Measurements from ENCODE around the gene CEBPZ. TPM values are rescaled to one million over a fixed set of nuclear protein-coding genes. Genes with fewer than 3 reads are reported as not detected.

Gene CEBPZ
- total RNA-seq, 1 donor from 2014 or later: 48.4 TPM

- Mint-ChIP-seq H3K4me3 (ENCODE audit: low read depth) (peak overlapping the region; percentile 79), H3K27me3 (peaks cover 9% of the 10 kb centered on the region), H3K4me1 (ENCODE audit: low read depth) (peaks cover 14% of the 10 kb centered on the region), H3K9me3 (ENCODE audit: low read depth) (peaks cover 6% of the 10 kb centered on the region), H3K36me3 (ENCODE audit: insufficient read depth) (peaks cover 24% of the 10 kb centered on the region), H3K27ac (peak overlapping the region; percentile 96)
- no peak for DNase-seq (ENCODE audit: low spot score, unreplicated experiment)
- TF ChIP-seq, protein P1, sequence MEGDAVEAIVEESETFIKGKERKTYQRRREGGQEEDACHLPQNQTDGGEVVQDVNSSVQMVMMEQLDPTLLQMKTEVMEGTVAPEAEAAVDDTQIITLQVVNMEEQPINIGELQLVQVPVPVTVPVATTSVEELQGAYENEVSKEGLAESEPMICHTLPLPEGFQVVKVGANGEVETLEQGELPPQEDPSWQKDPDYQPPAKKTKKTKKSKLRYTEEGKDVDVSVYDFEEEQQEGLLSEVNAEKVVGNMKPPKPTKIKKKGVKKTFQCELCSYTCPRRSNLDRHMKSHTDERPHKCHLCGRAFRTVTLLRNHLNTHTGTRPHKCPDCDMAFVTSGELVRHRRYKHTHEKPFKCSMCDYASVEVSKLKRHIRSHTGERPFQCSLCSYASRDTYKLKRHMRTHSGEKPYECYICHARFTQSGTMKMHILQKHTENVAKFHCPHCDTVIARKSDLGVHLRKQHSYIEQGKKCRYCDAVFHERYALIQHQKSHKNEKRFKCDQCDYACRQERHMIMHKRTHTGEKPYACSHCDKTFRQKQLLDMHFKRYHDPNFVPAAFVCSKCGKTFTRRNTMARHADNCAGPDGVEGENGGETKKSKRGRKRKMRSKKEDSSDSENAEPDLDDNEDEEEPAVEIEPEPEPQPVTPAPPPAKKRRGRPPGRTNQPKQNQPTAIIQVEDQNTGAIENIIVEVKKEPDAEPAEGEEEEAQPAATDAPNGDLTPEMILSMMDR (IDR thresholded peaks at IDR 0.05; ENCODE audit: unreplicated experiment): no peak
These were observed 75.1 kb downstream of the CEBPZ start for GRCh38 chr2:37156071-37156856.

DNA sequence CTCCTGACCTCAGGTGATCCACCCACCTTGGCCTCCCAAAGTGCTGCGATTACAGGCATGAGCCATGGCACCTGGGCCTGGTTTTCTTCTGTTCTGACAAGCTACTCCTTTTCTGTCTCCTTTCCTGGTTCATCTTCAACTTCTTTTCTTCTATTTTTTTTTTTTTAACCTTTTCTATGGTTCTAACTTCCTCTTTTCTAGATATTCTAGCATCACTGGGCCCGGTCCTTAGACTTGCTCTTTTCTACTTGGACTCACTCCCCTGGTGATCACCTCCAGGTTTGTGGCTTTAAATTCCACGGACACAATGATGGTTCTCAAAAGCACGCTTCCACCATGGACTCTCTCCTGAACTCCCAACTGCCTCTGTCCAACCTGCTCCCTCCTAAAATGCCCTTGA, 76.6 kb downstream of the CEBPZ start:
- Mint-ChIP-seq H3K27me3 (peaks cover 9% of the 10 kb centered on the region), H3K27ac (no peak overlapping the region), H3K9me3 (ENCODE audit: low read depth) (peaks cover 6% of the 10 kb centered on the region), H3K4me1 (ENCODE audit: low read depth) (peaks cover 16% of the 10 kb centered on the region), H3K36me3 (ENCODE audit: insufficient read depth) (peaks cover 24% of the 10 kb centered on the region), H3K4me3 (ENCODE audit: low read depth) (no peak overlapping the region)
- no peak for DNase-seq (ENCODE audit: low spot score, unreplicated experiment)
- TF ChIP-seq, protein P1 (IDR thresholded peaks at IDR 0.05; ENCODE audit: unreplicated experiment): no peak

DNA sequence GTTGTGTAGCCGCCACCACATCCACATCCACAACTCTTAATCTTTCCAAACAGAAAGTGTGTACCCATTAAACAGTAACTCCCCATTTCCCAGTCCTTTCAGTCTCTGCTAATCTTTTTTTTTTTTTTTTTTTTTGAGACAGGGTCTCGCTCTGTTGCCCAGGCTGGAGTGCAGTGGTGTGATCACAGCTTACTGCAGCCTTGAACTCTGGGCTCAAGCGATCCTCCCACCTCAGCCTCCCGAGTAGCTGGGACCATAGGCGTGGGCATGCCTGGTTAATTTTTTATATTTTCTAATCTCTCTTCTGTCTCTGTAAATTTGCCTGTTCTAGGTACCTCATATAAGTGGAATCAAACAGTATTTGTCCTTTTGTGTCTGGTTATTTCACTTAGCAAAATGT, 78.2 kb downstream of the CEBPZ start:
- no peak for DNase-seq (ENCODE audit: low spot score, unreplicated experiment)
- Mint-ChIP-seq H3K27me3 (peaks cover 1% of the 10 kb centered on the region), H3K4me1 (ENCODE audit: low read depth) (peaks cover 24% of the 10 kb centered on the region), H3K4me3 (ENCODE audit: low read depth) (no peak overlapping the region), H3K27ac (no peak overlapping the region), H3K36me3 (ENCODE audit: insufficient read depth) (peaks cover 30% of the 10 kb centered on the region), H3K9me3 (ENCODE audit: low read depth) (peaks cover 6% of the 10 kb centered on the region)
- TF ChIP-seq, protein P1 (IDR thresholded peaks at IDR 0.05; ENCODE audit: unreplicated experiment): no peak

Other genes starting within 250 kb of the CEBPZ start
- gene HEATR5B, start 147.2 kb downstream of the CEBPZ start, total RNA-seq: 22.0 and 22.2 TPM in 2 replicates
- gene GPATCH11, start 147.1 kb downstream of the CEBPZ start, total RNA-seq: 4.3 and 4.4 TPM in 2 replicates
- gene EIF2AK2, start 74.6 kb downstream of the CEBPZ start, total RNA-seq: 34.7 and 36.5 TPM in 2 replicates
- gene SULT6B1, start 42.9 kb downstream of the CEBPZ start, total RNA-seq: not detected in 2 replicates
- gene CEBPZOS, start 35.1 kb downstream of the CEBPZ start, total RNA-seq: 0.84 and 1.0 TPM in 2 replicates
- 27.6 and 36.2 TPM in 2 replicates for gene NDUFAF7, start 62 bp upstream of the CEBPZ start, total RNA-seq
- gene PRKD3, start 93.2 kb upstream of the CEBPZ start, total RNA-seq: 56.6 and 56.7 TPM in 2 replicates
- gene QPCT, start 113.0 kb upstream of the CEBPZ start, total RNA-seq: 2.7 TPM in 2 replicates

Data from progenitor cell of endocrine pancreas (in vitro differentiated cells).